Psoas muscle (tissue), 8 donors: ENCODE measurements around the gene CBL. TPM values are rescaled to one million over a fixed set of nuclear protein-coding genes. Genes with fewer than 3 reads are reported as not detected.

Experiments
- ATAC-seq, 4 donors: fragments of 200-7000 bp; cut with Tn5 transposase; one replicate each; pipeline ENCODE4 v1.9.1; 2020; ENCODE audit warnings: moderate library complexity in 3 of 4, mild to moderate bottlenecking in 2 of 4
- DNase-seq, 2 donors: peaks; one replicate each; pipeline ENCODE4 v3.0.0-alpha.2; 2020
- H3K27ac ChIP-seq: fragments of 200-600 bp; one replicate; pipeline ENCODE4 v1.8.0; 2022
- H3K27me3 ChIP-seq, 3 donors: fragments of 200-600 bp in 1 of 3; one replicate each; pipeline versions ENCODE4 v1.6.1 to v1.8.0; 2013 to 2022; ENCODE audit warnings: low read length in 2 of 3, mild to moderate bottlenecking in 2 of 3, moderate library complexity in 1 of 3; ENCODE audit not compliant: insufficient read depth in 3 of 3
- H3K36me3 ChIP-seq, 2 donors: fragments of 200-600 bp in 1 of 2; one replicate each; pipeline versions ENCODE4 v1.6.1 to v1.8.0; 2013 to 2022; ENCODE audit warnings: low read depth in 1 of 2, mild to moderate bottlenecking in 1 of 2, moderate library complexity in 1 of 2; ENCODE audit not compliant: insufficient read depth in 1 of 2
- H3K4me1 ChIP-seq: fragments of 200-600 bp; one replicate; pipeline ENCODE4 v1.8.0; 2022
- H3K4me3 ChIP-seq: fragments of 200-600 bp; one replicate; pipeline ENCODE4 v1.8.0; 2022; ENCODE audit warnings: mild to moderate bottlenecking
- H3K9me3 ChIP-seq: fragments of 200-600 bp; one replicate; pipeline ENCODE4 v1.8.0; 2022
- CTCF ChIP-seq: fragments of 200-600 bp; IDR thresholded peaks from one replicate; pipeline ENCODE4 v1.8.0; 2022; ENCODE audit warnings: antibody characterized with exemption
- WGBS, 3 donors: extraction: QIAGEN DNeasy Blood & Tissue Kit; methylation state at CpG; one replicate each; pipeline versions ENCODE4 v1.1.6 to v1.1.7; 2013; 5-methylcytosine and 5-hydroxymethylcytosine counted together
- intact Hi-C, 2 donors: fragments of 100-400 bp; cut with DNase I; formaldehyde crosslinking; loops; one replicate each; pipeline versions ENCODE4 v1.11.0 to v1.14.2; 2022
- polyA plus RNA-seq, 3 donors: library from polyadenylated mRNA; stranded (reverse); fragments of 200-250 nt; gene quantifications; one replicate each; pipeline ENCODE4 v1.2.3, GENCODE V29; 2013
- total RNA-seq, 4 donors: library from RNA; stranded (reverse); fragmentation: NEBNext Ultra II Directional in 2 of 4; extraction: Animal tissue kit (Norgen Biotek cat#: 25700) in 2 of 4; gene quantifications; one replicate each; pipeline versions ENCODE4 v1.2.1 to v1.2.4, GENCODE V29; 2021 to 2023
- donor health status: healthy with polysubstance abuse.
- donor health status: DM: no; HTN: no; CAD: no; lungs with moderate emphysema.
- donor health status: Bipolar disorder and iron deficiency.
- donor health status: healthy.
- donor health status: DM: yes; HTN: yes; CAD: no.
- donor health status: DM: no; HTN: no; CAD: no.
- donor health status: DM: no; HTN: no; CAD: no.
- donor health status: DM: yes; HTN: yes; CAD: no.

Gene CBL
- total and polyA plus RNA-seq, 7 donors, result 0.94 to 7.6 (median 3.6) TPM

- Histone ChIP-seq H3K9me3 (no peaks in the 10 kb centered on the region), H3K27ac (no peak overlapping the region), H3K36me3 (peaks cover 2 to 57% of the 10 kb centered on the region in 2 donors), H3K4me3 (no peak overlapping the region), H3K4me1 (peaks cover 20% of the 10 kb centered on the region), H3K27me3 (no peaks in the 10 kb centered on the region)
- no peak for ATAC-seq
- DNase-seq, result no peak
- TF ChIP-seq CTCF, result no peak
- 86 to 89% (median 87%) methylated on average over 17 of the region's 17 CpGs for WGBS, 3 donors
- intact Hi-C loops, result loop anchor here in 1 of 2 donors (10.0 kb wide), 1 partner anchor 105 kb away; the partner anchor contains the start of gene CBL
These were observed 104.0 kb downstream of the CBL start for GRCh38 chr11:119309953-119310681.

- Histone ChIP-seq H3K27me3 (no peaks in the 10 kb centered on the region), H3K4me1 (peaks cover 17% of the 10 kb centered on the region), H3K36me3 (peaks cover 2 to 57% of the 10 kb centered on the region in 2 donors), H3K9me3 (no peaks in the 10 kb centered on the region), H3K27ac (no peak overlapping the region), H3K4me3 (no peak overlapping the region)
- TF ChIP-seq CTCF, result no peak
- no peak for DNase-seq
- intact Hi-C loops, result loop anchor here in 1 of 2 donors (10.0 kb wide), 1 partner anchor 106 kb away; the partner anchor contains the start of gene CBL
- no peak for ATAC-seq
- 78 to 86% (median 83%) methylated on average over 19 to 20 of the region's 20 CpGs for WGBS, 3 donors
These were observed 104.5 kb downstream of the CBL start for GRCh38 chr11:119310682-119311052.

- 75 to 80% (median 77%) methylated on average over 18 of the region's 18 CpGs for WGBS, 3 donors
- Histone ChIP-seq H3K4me3 (peak overlapping the region; percentile 77), H3K27me3 (no peaks in the 10 kb centered on the region), H3K9me3 (no peaks in the 10 kb centered on the region), H3K27ac (peak overlapping the region; percentile 80), H3K4me1 (peaks cover 4% of the 10 kb centered on the region), H3K36me3 (peaks cover 2 to 40% of the 10 kb centered on the region in 2 donors)
- ATAC-seq (no peak), DNase-seq (no peak)
- intact Hi-C loops, result loop anchor here in 1 of 2 donors (10.0 kb wide), 1 partner anchor 110 kb away; the partner anchor contains the start of gene CBL
- no peak for TF ChIP-seq CTCF
These were observed 108.6 kb downstream of the CBL start for GRCh38 chr11:119314726-119315125.

GRCh38 chr11:119315131-119316015 lies 109.2 kb downstream of the CBL start:
- peak in 1 of 2 donors; percentile 35 for DNase-seq

More at GRCh38 chr11:119315131-119316015, 109.2 kb downstream of the CBL start:
- no peak for TF ChIP-seq CTCF
- 20 to 26% (median 20%) methylated on average over 27 to 29 of the region's 29 CpGs for WGBS, 3 donors
- Histone ChIP-seq H3K4me1 (peaks cover 4% of the 10 kb centered on the region), H3K9me3 (no peaks in the 10 kb centered on the region), H3K27ac (peak overlapping the region; percentile 80), H3K4me3 (peak overlapping the region; percentile 77), H3K36me3 (peaks cover 2 to 34% of the 10 kb centered on the region in 2 donors), H3K27me3 (no peaks in the 10 kb centered on the region)
- intact Hi-C loops, result loop anchor here in 1 of 2 donors (10.0 kb wide), 1 partner anchor 111 kb away; the partner anchor contains the start of gene CBL
- peak; percentile 33 to 62 (median 50) for ATAC-seq
